Breast epithelium (tissue), 3 donors: ENCODE measurements around the gene WFDC12.

Experiments used
- POLR2A ChIP-seq: fragments of 450-650 bp; IDR thresholded peaks from one replicate; pipeline ENCODE4 v1.6.1; 2016; ENCODE audit warnings: antibody characterized with exemption, mild to moderate bottlenecking, moderate library complexity
- TF ChIP-seq, protein P1 (sequence below), 3 donors: fragments of 450-650 bp; IDR thresholded peaks; one replicate each; pipeline ENCODE4 v1.5.1; 2016 to 2017; ENCODE audit warnings: antibody characterized with exemption in 3 of 3, mild to moderate bottlenecking in 3 of 3, moderate library complexity in 3 of 3

- TF ChIP-seq, protein P1, sequence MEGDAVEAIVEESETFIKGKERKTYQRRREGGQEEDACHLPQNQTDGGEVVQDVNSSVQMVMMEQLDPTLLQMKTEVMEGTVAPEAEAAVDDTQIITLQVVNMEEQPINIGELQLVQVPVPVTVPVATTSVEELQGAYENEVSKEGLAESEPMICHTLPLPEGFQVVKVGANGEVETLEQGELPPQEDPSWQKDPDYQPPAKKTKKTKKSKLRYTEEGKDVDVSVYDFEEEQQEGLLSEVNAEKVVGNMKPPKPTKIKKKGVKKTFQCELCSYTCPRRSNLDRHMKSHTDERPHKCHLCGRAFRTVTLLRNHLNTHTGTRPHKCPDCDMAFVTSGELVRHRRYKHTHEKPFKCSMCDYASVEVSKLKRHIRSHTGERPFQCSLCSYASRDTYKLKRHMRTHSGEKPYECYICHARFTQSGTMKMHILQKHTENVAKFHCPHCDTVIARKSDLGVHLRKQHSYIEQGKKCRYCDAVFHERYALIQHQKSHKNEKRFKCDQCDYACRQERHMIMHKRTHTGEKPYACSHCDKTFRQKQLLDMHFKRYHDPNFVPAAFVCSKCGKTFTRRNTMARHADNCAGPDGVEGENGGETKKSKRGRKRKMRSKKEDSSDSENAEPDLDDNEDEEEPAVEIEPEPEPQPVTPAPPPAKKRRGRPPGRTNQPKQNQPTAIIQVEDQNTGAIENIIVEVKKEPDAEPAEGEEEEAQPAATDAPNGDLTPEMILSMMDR (IDR thresholded peaks at IDR 0.05): no peak
- TF ChIP-seq POLR2A: no peak
Observed at GRCh38 chr20:45124365-45124764, at the start of gene WFDC12.
